ENCODE measurements around the gene NMT2.

The NMT2 gene

GRCh38 chr10:15189133-15189885 lies 20.8 kb upstream of the NMT2 start:
- Histone ChIP-seq H3K27ac (no peak overlapping the region), H3K4me3 (no peak overlapping the region), H3K4me1 (no peaks in the 10 kb centered on the region), H3K36me3 (no peaks in the 10 kb centered on the region), H3K9me3 (no peaks in the 10 kb centered on the region), H3K27me3 (no peaks in the 10 kb centered on the region)
- DNase-seq = no peak
- TF ChIP-seq CTCF (IDR thresholded peaks at IDR 0.05) = no peak
- intact Hi-C loops (cut with DNase I; ENCODE audit: low total_unique reads) = no loop called here

- intact Hi-C loops (cut with DNase I; ENCODE audit: low total_unique reads) = no loop called here
- Histone ChIP-seq H3K9me3 (no peaks in the 10 kb centered on the region), H3K36me3 (no peaks in the 10 kb centered on the region), H3K4me3 (no peak overlapping the region), H3K27me3 (no peaks in the 10 kb centered on the region), H3K4me1 (no peaks in the 10 kb centered on the region), H3K27ac (no peak overlapping the region)
- DNase-seq = no peak
- no peak for TF ChIP-seq CTCF (IDR thresholded peaks at IDR 0.05)
Measured at GRCh38 chr10:15188603-15189002, 20.1 kb upstream of the NMT2 start.

- no peaks in the 10 kb centered on the region for H3K36me3 ChIP-seq
- H3K4me1 ChIP-seq = no peaks in the 10 kb centered on the region
- H3K27me3 ChIP-seq = no peaks in the 10 kb centered on the region
- DNase-seq = no peak
- H3K27ac ChIP-seq = no peak overlapping the region
- no peak overlapping the region for H3K4me3 ChIP-seq
- intact Hi-C loops (cut with DNase I; ENCODE audit: low total_unique reads) = no loop called here
- no peaks in the 10 kb centered on the region for H3K9me3 ChIP-seq
- TF ChIP-seq CTCF (IDR thresholded peaks at IDR 0.05) = no peak
Measured at GRCh38 chr10:15183689-15184481, 15.4 kb upstream of the NMT2 start.

GRCh38 chr10:15182540-15183207 lies 14.2 kb upstream of the NMT2 start:
- H3K27me3 ChIP-seq = no peaks in the 10 kb centered on the region
- H3K9me3 ChIP-seq = no peaks in the 10 kb centered on the region
- no peaks in the 10 kb centered on the region for H3K4me1 ChIP-seq
- H3K4me3 ChIP-seq = no peak overlapping the region
- no peak for DNase-seq
- intact Hi-C loops (cut with DNase I; ENCODE audit: low total_unique reads) = no loop called here
- H3K27ac ChIP-seq = no peak overlapping the region
- no peak for TF ChIP-seq CTCF (IDR thresholded peaks at IDR 0.05)
- no peaks in the 10 kb centered on the region for H3K36me3 ChIP-seq

- H3K27ac ChIP-seq = no peak overlapping the region
- DNase-seq = no peak
- H3K36me3 ChIP-seq = no peaks in the 10 kb centered on the region
- no peaks in the 10 kb centered on the region for H3K4me1 ChIP-seq
- intact Hi-C loops (cut with DNase I; ENCODE audit: low total_unique reads) = no loop called here
- H3K4me3 ChIP-seq = no peak overlapping the region
- H3K27me3 ChIP-seq = no peaks in the 10 kb centered on the region
- H3K9me3 ChIP-seq = no peaks in the 10 kb centered on the region
- TF ChIP-seq CTCF (IDR thresholded peaks at IDR 0.05) = no peak
Measured at GRCh38 chr10:15181576-15182156, 13.2 kb upstream of the NMT2 start.
